Natural killer cell (primary cell): ENCODE measurements around the gene TRIP4. TPM values are rescaled to one million over a fixed set of nuclear protein-coding genes. Genes with fewer than 3 reads are reported as not detected.

Experiments
- ATAC-seq, 3 donors: fragments of 150-1000 bp in 2 of 3; fragments of 200-7000 bp in 1 of 3; cut with Tn5 transposase; 1 replicate in 1 of 3; 2 replicates in 2 of 3; pipeline ENCODE4 v1.10.0; 2021; ENCODE audit warnings: mild to moderate bottlenecking in 2 of 3, moderate library complexity in 2 of 3
- DNase-seq, 2 donors: peaks; one replicate each; pipeline versions ENCODE4 v3.0.0 to v3.0.0-alpha.2; 2013 to 2021; ENCODE audit warnings: mixed read lengths in 1 of 2
- H3K27ac ChIP-seq: one replicate; pipeline ENCODE4 v1.5.1; 2013; ENCODE audit warnings: mild to moderate bottlenecking, low read length
- H3K27me3 ChIP-seq: one replicate; pipeline ENCODE4 v1.6.1; 2013; ENCODE audit warnings: low read length; ENCODE audit not compliant: control insufficient read depth, insufficient read depth
- H3K36me3 ChIP-seq: one replicate; pipeline ENCODE4 v1.6.1; 2013; ENCODE audit warnings: low read length; ENCODE audit not compliant: control insufficient read depth, insufficient read depth
- H3K4me1 ChIP-seq: one replicate; pipeline ENCODE4 v1.6.1; 2013; ENCODE audit warnings: low read length; ENCODE audit not compliant: control insufficient read depth, insufficient read depth
- H3K4me3 ChIP-seq: one replicate; pipeline ENCODE4 v1.5.1; 2013; ENCODE audit warnings: low read length
- H3K9me3 ChIP-seq: one replicate; pipeline ENCODE4 v1.6.1; 2013; ENCODE audit warnings: low read length; ENCODE audit not compliant: control insufficient read depth, insufficient read depth
- H3K27ac Mint-ChIP-seq, 2 donors: one replicate each; pipeline ENCODE4 v1.8.0; 2022; ENCODE audit warnings: mild to moderate bottlenecking in 2 of 2, mixed read lengths in 2 of 2, moderate library complexity in 1 of 2
- H3K27me3 Mint-ChIP-seq, 2 donors: one replicate each; pipeline ENCODE4 v1.8.0; 2022; ENCODE audit warnings: low read depth in 2 of 2, mixed read lengths in 2 of 2
- H3K36me3 Mint-ChIP-seq: one replicate; pipeline ENCODE4 v1.8.0; 2022; ENCODE audit warnings: mixed read lengths
- H3K4me1 Mint-ChIP-seq, 2 donors: one replicate each; pipeline ENCODE4 v1.8.0; 2022; ENCODE audit warnings: mixed read lengths in 2 of 2
- H3K4me3 Mint-ChIP-seq: one replicate; pipeline ENCODE4 v1.8.0; 2022; ENCODE audit warnings: mild to moderate bottlenecking, moderate library complexity, mixed read lengths
- H3K9me3 Mint-ChIP-seq, 2 donors: one replicate each; pipeline ENCODE4 v1.8.0; 2022; ENCODE audit warnings: mixed read lengths in 2 of 2
- WGBS: methylation state at CpG from one replicate; pipeline ENCODE4 v1.1.7; 2013; ENCODE audit warnings: missing lambda C conversion rate; ENCODE audit not compliant: insufficient coverage; 5-methylcytosine and 5-hydroxymethylcytosine counted together
- intact Hi-C: fragments of 100-400 bp; cut with micrococcal nuclease; formaldehyde crosslinking; loops from one replicate; pipeline ENCODE4 v1.14.2; 2022
- total RNA-seq, 4 donors: library from RNA; stranded (reverse); fragments of 120-200 nt in 1 of 4; gene quantifications; one replicate each; pipeline versions ENCODE4 v1.2.3 to v1.2.4, GENCODE V29; 2013 to 2022
- TF ChIP-seq, protein P1 (sequence below): fragments of 200-600 bp; IDR thresholded peaks from one replicate; pipeline ENCODE4 v1.8.0; 2022; ENCODE audit warnings: antibody characterized with exemption

TRIP4 gene
- total RNA-seq, 3 donors from 2014 or later (not counting 1 experiment from before 2014, with no cell fraction given) = 32.9 to 37.1 (median 33.7) TPM

DNA sequence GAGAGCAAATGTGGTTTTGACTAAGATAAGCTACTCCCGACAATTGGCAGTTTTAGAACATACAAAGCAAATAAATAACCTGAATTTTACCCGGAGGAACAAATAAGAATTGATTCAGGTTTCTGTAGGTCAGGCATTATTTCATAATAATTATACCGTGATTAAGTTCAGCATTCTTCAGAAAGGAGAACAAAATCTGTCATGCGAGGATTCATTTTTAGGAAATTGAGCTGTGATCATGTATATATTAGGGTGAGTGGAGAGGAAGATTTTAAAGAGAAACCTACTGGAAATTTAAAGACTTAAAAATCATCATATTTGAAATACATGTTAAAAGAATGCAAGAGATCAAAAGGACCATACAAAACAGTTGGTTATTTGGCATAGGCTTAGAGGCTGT, 93.3 kb downstream of the TRIP4 start:
- intact Hi-C loops = no loop called here
- TF ChIP-seq, protein P1, sequence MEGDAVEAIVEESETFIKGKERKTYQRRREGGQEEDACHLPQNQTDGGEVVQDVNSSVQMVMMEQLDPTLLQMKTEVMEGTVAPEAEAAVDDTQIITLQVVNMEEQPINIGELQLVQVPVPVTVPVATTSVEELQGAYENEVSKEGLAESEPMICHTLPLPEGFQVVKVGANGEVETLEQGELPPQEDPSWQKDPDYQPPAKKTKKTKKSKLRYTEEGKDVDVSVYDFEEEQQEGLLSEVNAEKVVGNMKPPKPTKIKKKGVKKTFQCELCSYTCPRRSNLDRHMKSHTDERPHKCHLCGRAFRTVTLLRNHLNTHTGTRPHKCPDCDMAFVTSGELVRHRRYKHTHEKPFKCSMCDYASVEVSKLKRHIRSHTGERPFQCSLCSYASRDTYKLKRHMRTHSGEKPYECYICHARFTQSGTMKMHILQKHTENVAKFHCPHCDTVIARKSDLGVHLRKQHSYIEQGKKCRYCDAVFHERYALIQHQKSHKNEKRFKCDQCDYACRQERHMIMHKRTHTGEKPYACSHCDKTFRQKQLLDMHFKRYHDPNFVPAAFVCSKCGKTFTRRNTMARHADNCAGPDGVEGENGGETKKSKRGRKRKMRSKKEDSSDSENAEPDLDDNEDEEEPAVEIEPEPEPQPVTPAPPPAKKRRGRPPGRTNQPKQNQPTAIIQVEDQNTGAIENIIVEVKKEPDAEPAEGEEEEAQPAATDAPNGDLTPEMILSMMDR = no peak
- Histone ChIP-seq H3K9me3 (no peaks in the 10 kb centered on the region), H3K4me3 (no peak overlapping the region), H3K27me3 (no peaks in the 10 kb centered on the region), H3K36me3 (no peaks in the 10 kb centered on the region), H3K27ac (no peak overlapping the region), H3K4me1 (peaks cover 11% of the 10 kb centered on the region)
- Mint-ChIP-seq H3K9me3 (no peaks in the 10 kb centered on the region), H3K27me3 (no peaks in the 10 kb centered on the region), H3K4me3 (no peak overlapping the region), H3K36me3 (no peaks in the 10 kb centered on the region), H3K4me1 (peaks cover 20 to 21% of the 10 kb centered on the region in 2 donors), H3K27ac (peak overlapping the region in 1 of 2 donors; percentile 55)
- WGBS = 94% methylated on average over 3 of the region's 4 CpGs
- ATAC-seq = no peak
- no peak for DNase-seq

DNA sequence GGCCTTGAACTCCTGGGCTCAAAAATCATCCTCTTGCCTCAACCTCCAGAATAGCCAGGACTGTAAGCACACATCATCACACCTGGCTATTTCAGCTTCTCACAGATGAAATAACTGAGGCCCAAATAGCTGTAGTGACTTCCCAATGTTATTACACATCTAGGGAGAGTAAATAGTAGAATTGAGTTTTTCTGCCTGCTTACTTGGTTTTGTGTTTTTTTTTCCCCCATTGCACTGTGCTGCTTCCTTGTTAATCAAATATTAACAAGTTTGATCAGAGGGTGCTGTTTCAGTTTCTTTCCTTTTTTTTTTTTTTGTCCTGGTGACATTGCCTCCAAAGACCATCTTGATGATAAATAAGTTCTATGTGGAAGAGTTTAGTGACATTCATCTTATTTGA, 96.1 kb downstream of the TRIP4 start:
- H3K9me3 ChIP-seq = no peaks in the 10 kb centered on the region
- H3K27me3 ChIP-seq = no peaks in the 10 kb centered on the region
- no peak overlapping the region for H3K4me3 ChIP-seq
- Mint-ChIP-seq H3K4me3 (no peak overlapping the region), H3K36me3 (no peaks in the 10 kb centered on the region), H3K27ac (peak overlapping the region in 1 of 2 donors; percentile 47), H3K4me1 (peaks cover 9 to 10% of the 10 kb centered on the region in 2 donors), H3K27me3 (no peaks in the 10 kb centered on the region), H3K9me3 (no peaks in the 10 kb centered on the region)
- intact Hi-C loops = no loop called here
- ATAC-seq = no peak
- TF ChIP-seq, protein P1 = no peak
- no peaks in the 10 kb centered on the region for H3K36me3 ChIP-seq
- peaks cover 7% of the 10 kb centered on the region for H3K4me1 ChIP-seq
- H3K27ac ChIP-seq = no peak overlapping the region
- DNase-seq = no peak

DNA sequence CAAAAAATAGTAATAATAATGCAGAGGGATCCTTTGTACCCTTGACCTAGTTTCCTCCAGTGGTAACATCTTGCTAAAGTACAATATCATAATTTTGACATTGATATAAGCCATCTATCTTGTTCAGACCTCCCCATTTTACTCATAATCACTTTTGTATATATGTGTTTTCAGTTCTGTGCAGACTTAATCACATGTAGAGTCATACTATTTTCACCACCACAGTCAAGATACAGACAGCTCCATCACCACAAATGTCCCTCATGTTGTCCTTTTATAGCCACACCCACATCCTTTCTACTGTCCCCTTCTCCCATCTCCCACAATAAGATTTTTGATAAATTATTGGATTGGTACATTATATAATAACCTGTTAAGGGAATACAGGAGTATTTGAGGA, 98.2 kb downstream of the TRIP4 start:
- Histone ChIP-seq H3K9me3 (no peaks in the 10 kb centered on the region), H3K36me3 (no peaks in the 10 kb centered on the region), H3K4me1 (no peaks in the 10 kb centered on the region), H3K4me3 (no peak overlapping the region), H3K27me3 (no peaks in the 10 kb centered on the region), H3K27ac (no peak overlapping the region)
- TF ChIP-seq, protein P1 = no peak
- Mint-ChIP-seq H3K27ac (no peak overlapping the region), H3K4me3 (no peak overlapping the region), H3K27me3 (no peaks in the 10 kb centered on the region), H3K9me3 (no peaks in the 10 kb centered on the region), H3K4me1 (peaks cover 10% of the 10 kb centered on the region in 2 donors), H3K36me3 (no peaks in the 10 kb centered on the region)
- ATAC-seq (no peak), DNase-seq (no peak)
- intact Hi-C loops = no loop called here

DNA sequence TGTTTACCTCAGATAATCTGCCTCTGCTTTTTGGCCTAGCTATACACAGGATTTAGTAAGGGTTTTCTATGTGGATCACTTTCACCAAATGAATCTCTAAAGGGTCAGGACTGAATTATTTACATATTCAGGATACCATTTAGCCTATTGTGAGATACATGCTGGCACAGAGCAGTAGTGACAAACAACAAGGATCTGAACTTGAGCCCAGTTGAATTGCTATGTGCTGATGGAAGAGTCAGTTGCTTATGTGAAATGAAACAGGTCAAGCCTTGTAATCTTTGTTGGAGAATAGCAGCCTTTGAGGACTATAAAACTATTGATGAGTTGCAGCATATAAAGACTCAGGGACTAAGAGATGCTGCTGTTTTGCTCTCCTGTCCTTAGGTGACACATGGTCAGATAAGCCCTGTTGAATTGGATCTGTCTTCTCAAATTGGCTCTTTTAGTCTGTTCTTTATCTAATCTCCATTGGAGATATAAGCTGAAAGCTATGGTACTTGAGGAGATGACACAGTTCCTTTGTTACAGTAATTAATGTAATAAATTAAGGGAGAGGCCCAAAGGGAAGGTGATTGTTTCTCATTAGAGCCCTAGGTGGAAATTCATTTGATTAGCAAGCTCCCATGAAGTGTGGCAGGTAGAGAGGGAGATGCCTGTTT, 103.1 kb downstream of the TRIP4 start:
- TF ChIP-seq, protein P1 = no peak
- Histone ChIP-seq H3K36me3 (no peaks in the 10 kb centered on the region), H3K4me3 (no peak overlapping the region), H3K27ac (no peak overlapping the region), H3K4me1 (no peaks in the 10 kb centered on the region), H3K27me3 (no peaks in the 10 kb centered on the region), H3K9me3 (no peaks in the 10 kb centered on the region)
- no peak overlapping the region for H3K27ac Mint-ChIP-seq
- no peaks in the 10 kb centered on the region for H3K9me3 Mint-ChIP-seq
- intact Hi-C loops = no loop called here
- no peak for DNase-seq
- H3K36me3 Mint-ChIP-seq = no peaks in the 10 kb centered on the region
- no peak overlapping the region for H3K4me3 Mint-ChIP-seq
- no peaks in the 10 kb centered on the region for H3K27me3 Mint-ChIP-seq
- H3K4me1 Mint-ChIP-seq = peaks cover 18 to 23% of the 10 kb centered on the region in 2 donors
- ATAC-seq = no peak
